BLaER1 treated with 17β-estradiol and CSF1 and Interleukin-3, amounts not matched to agents 10 nM and 100 nM (cell line): ENCODE results near the gene TBRG1.

Source experiments
- H3K27ac ChIP-seq, 11 experiments: shearing (Covaris generic); formaldehyde crosslinking; 2 replicates each; pipeline ENCODE4 v1.8.1; 2022
- H3K27me3 ChIP-seq, 11 experiments: shearing (Covaris generic); formaldehyde crosslinking; 2 replicates each; pipeline ENCODE4 v1.8.1; 2022
- H3K36me3 ChIP-seq, 11 experiments: shearing (Covaris generic); formaldehyde crosslinking; 2 replicates each; pipeline ENCODE4 v1.8.1; 2022
- H3K4me1 ChIP-seq, 10 experiments: shearing (Covaris generic); formaldehyde crosslinking; 2 replicates each; pipeline ENCODE4 v1.8.1; 2022
- H3K4me2 ChIP-seq, 11 experiments: shearing (Covaris generic); formaldehyde crosslinking; 2 replicates each; pipeline ENCODE4 v1.8.1; 2022
- H3K4me3 ChIP-seq, 10 experiments: shearing (Covaris generic); formaldehyde crosslinking; 2 replicates each; pipeline ENCODE4 v1.8.1; 2022
- H3K9ac ChIP-seq, 11 experiments: shearing (Covaris generic); formaldehyde crosslinking; 2 replicates each; pipeline ENCODE4 v1.8.1; 2022
- H3K9me3 ChIP-seq, 11 experiments: shearing (Covaris generic); formaldehyde crosslinking; replicated peaks in 1 of 11; 2 replicates each; pipeline ENCODE4 v1.8.1; 2022
- H4K20me1 ChIP-seq, 11 experiments: shearing (Covaris generic); formaldehyde crosslinking; 2 replicates each; pipeline ENCODE4 v1.8.1; 2022
- Cebpa-rat ChIP-seq, 11 experiments: shearing (Covaris generic); IDR thresholded peaks; 2 replicates each; pipeline ENCODE4 v1.8.1; 2022

The TBRG1 gene

DNA sequence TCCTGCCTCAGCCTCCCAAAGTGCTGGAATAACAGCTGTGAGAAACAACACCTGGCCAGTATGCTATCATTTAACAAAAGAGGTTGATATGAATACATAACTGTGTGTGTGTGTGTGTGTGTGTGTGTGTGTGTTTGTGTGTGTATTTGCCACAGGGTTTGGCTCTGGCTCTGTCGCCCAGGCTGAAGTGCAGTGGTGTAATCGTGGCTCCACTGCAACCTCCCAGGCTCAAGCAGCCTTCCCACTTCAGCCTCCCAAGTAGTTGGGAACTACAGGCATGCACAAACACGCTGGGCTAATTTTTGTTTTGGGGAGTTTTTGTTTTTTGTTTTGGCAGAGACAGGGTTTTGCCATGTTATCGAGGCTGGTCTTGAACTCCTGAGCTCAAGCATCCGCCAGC, 55.8 kb downstream of the TBRG1 start:
- Histone ChIP-seq H3K36me3 (peaks cover 0 to 15% (median 8%) of the 10 kb centered on the region in 11 experiments; a peak in 12 of 22 replicates), H3K4me1 (peaks cover 13 to 39% (median 31%) of the 10 kb centered on the region in 10 experiments), H3K27me3 (no peaks in the 10 kb centered on the region), H3K4me3 (no peak overlapping the region), H3K4me2 (no peak overlapping the region), H3K9ac (no peak overlapping the region), H3K9me3 (peaks cover 16 to 23% (median 18%) of the 10 kb centered on the region in 11 experiments), H4K20me1 (no peaks in the 10 kb centered on the region), H3K27ac (no peak overlapping the region)
- no peak for TF ChIP-seq Cebpa-rat (IDR thresholded peaks at IDR 0.05)

DNA sequence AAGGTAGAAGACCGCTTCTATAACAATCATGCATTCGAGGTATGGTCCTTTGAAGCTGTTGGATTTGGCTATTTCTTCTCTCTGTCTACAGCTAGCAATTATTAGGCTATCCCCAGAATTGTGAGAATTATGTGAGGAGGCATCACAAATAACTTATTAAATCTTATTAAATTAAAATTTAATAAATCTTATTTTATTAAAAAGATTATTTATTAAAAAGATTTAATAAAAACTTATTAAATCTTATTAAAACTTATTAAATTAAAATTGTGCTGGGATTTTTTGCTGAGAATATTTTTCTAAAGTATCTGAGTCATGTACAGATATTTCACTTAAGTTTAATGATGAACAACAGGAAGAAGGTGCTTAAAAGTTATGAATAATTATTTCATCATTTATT, 58.8 kb downstream of the TBRG1 start:
- Histone ChIP-seq H3K9ac (no peak overlapping the region), H4K20me1 (no peaks in the 10 kb centered on the region), H3K4me1 (peaks cover 0 to 14% (median 7%) of the 10 kb centered on the region in 10 experiments; a peak in 16 of 20 replicates), H3K27me3 (no peaks in the 10 kb centered on the region), H3K4me3 (no peak overlapping the region), H3K36me3 (peaks cover 0 to 22% (median 16%) of the 10 kb centered on the region in 11 experiments; a peak in 15 of 22 replicates), H3K4me2 (no peak overlapping the region), H3K27ac (no peak overlapping the region), H3K9me3 (peaks cover 43 to 53% (median 47%) of the 10 kb centered on the region in 11 experiments)
- no peak for TF ChIP-seq Cebpa-rat (IDR thresholded peaks at IDR 0.05)

DNA sequence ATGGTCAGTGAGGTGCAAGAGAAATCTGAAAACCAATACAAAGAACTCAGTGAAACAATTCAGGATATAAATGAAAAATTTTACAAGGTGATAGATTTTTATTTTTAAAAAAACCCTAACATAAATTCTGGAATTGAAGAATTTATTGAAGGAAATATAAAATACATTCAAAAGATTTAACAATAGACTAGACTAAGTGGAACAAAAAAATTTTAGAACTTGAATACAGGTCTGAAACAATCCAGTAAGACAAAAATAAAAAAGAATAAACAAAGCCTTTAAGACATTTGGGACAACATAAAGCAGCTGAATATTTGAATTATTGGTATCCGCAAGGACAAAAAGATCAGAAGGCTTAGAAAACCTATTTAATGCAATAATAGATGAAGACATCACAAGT, 59.8 kb downstream of the TBRG1 start:
- no peaks in the 10 kb centered on the region for H4K20me1 ChIP-seq
- H3K4me2 ChIP-seq = no peak overlapping the region
- no peak overlapping the region for H3K27ac ChIP-seq
- TF ChIP-seq Cebpa-rat (IDR thresholded peaks at IDR 0.05) = no peak
- peaks cover 0 to 5% (median 0%) of the 10 kb centered on the region in 10 experiments; a peak in 1 of 20 replicates for H3K4me1 ChIP-seq
- H3K36me3 ChIP-seq = peaks cover 0 to 22% (median 16%) of the 10 kb centered on the region in 11 experiments; a peak in 15 of 22 replicates
- H3K9ac ChIP-seq = no peak overlapping the region
- H3K4me3 ChIP-seq = no peak overlapping the region
- H3K27me3 ChIP-seq = no peaks in the 10 kb centered on the region
- peaks cover 43 to 61% (median 47%) of the 10 kb centered on the region in 11 experiments for H3K9me3 ChIP-seq
